Stimulated activated CD8-positive, alpha-beta memory T cell treated with anti-CD3 and anti-CD28 coated beads, Interleukin-12 subunit alpha, Interleukin-12 subunit beta, amount 100 ng/mL, for 1 hour (primary cell): ENCODE results near the gene MILR1.
A peak's percentile ranks its signal among the peaks of the same experiment; 100 is the strongest.
"Not testable (repeated sequence)": the region's sequence is repeated elsewhere in the genome, so short reads cannot be mapped to it uniquely, and the experiment has no call there.

Source experiments
- DNase-seq: peaks from one replicate; pipeline ENCODE4 v3.0.0-alpha.2; 2020; ENCODE audit warnings: low read depth

MILR1 gene

DNA sequence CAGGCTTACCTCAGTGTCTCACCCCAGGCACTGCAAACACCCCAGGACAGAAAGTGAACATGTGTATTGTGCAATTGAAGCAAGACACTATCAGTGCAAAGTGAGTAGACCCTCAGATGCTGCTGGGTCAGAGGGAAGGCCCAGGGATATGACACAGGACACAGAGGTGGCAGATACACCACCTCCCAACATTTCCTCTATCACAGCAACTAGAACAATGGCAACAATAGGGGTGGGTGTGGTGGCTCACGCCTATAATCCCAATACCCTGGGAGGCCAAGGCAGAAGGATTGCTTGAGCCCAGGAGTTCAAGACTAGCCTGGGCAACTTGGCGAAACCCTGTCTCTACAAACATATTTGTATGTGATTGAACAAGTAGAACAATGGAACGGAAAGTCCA, 22.5 kb downstream of the MILR1 start:
- no peak for DNase-seq

- DNase-seq, result no peak
Observed at GRCh38 chr17:64472564-64472963, 23.6 kb downstream of the MILR1 start.

DNA sequence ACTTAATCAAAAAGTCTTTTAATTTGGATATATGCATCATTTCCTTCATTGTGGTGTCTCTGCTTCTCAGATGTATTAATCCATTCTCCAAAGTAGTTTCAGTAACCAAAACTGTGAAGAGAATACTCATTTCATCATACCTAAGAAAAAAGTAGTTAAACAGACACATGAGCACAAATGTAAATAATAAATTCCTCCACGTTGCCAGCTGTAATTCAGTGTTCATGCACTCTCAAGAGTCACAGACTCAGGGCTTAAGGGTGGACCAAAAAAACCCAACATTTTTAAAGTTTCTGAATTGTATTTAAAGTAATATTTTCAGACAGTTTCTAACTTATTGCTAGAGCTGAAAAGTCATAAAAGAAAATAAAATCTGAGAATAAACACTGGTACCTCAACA, 28.9 kb downstream of the MILR1 start:
- DNase-seq, result no peak

DNA sequence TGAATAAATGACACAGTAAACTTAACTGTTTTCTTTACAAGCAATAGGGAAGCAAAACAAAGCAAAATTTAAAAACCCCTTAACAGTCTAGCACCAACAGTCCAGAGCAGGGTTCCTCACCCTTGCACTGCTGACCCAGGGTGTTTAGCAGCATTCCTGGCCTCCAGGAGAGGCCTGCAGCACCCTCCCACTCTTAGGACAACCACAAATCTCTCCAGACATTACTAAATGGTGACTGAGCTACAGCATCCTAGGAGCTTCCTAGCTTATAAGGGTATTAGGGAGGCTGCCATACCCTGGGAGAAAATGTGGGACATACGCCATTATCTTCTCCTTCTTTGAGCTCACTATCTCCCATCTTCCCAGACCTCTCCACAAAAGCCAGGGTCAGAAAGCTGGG, 32.0 kb downstream of the MILR1 start:
- DNase-seq, result no peak

DNA sequence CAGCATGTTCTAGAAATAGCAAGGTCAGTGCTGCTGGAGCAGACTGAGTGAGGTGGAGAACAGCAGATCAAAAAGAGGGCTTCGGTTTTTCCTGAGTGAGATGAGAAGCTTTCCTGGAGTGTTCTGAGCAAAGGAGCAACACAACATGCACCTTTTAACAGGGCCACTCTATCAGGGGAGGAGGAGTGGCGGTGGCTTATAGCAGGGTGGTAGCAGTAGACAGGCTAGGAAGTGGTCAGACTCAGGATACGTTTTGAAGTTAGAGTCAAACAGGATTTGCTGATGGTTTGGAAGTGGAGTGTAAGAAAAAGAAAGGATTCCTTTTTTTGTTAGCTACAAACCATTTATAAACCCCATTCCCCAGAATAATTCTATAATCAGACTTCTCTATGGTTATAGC, 35.5 kb downstream of the MILR1 start:
- no peak for DNase-seq

DNA sequence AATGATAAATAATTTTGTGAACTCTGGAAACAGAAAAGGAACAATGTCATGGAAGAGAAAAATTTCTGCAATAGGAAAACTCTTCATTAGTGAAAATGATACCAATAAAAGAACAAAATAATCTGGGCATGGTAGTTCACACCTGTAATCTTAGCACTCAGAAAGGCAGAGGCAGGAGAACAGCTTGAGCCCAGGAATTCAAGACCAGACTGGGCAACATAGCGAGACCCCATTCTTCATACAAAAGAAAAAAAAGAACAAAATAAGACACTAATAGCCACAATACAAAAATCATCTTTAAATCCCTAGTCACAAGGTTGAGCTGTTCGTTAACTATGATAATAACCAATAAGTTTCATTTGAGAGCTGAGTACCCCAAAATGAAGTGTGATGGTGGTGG, 39.4 kb downstream of the MILR1 start:
- no peak for DNase-seq

DNA sequence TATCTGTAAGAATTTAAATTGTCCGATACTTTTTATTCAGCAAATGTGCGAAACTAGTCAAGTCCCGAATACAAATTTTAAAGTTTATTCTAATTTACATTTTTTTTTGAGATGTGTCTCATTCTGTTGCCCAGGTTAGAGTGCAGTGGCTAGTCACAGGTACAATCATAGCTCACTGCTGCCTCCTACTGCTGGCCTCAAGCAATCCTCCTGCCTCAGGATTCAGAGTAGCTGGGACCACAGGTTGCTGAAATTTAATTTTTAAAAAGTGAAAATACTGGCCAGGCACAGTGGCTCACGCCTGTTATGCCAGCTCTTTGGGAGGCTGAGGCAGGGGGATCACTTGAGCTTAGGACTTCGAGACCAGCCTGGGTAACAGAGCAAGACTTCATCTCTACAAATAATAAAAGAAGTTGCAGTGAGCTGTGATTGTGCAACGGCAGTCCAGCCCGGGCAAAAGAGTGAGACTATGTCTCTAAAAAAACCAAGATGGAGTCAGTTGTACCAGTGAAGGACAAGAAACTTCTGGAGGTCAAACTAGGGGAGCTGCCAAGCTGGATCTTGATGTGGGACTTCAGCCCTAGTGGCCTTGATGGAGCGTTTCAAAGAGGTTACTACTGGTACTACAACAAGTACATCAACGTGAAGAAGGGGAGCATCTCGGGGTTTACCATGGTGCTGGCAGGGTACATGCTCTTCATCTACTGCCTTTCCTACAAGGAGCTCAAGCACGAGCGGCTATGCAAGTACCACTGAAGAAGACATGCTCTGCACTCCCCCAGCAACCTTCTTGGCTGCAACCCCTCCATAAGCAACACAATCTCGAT, 42.3 kb downstream of the MILR1 start:
- DNase-seq, result no peak

DNA sequence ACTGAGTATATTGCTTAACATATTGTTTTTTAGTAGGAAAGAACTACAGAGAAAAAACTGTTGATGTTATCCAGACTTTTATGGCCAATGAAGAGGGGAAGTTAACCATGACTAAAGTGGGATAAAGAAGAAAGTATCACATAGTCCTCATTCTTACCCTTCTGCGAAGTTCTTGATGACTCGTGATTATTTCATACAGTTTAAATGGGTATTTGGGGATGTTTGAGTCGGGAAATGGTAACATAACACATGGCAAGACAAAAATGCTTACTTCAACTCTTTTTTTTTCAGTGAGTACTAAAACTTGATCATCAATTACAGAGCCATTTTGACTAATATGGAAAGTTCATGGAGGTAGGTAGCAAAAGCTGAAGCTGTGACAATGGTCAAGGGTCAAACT, 43.1 kb downstream of the MILR1 start:
- DNase-seq, result no peak

DNA sequence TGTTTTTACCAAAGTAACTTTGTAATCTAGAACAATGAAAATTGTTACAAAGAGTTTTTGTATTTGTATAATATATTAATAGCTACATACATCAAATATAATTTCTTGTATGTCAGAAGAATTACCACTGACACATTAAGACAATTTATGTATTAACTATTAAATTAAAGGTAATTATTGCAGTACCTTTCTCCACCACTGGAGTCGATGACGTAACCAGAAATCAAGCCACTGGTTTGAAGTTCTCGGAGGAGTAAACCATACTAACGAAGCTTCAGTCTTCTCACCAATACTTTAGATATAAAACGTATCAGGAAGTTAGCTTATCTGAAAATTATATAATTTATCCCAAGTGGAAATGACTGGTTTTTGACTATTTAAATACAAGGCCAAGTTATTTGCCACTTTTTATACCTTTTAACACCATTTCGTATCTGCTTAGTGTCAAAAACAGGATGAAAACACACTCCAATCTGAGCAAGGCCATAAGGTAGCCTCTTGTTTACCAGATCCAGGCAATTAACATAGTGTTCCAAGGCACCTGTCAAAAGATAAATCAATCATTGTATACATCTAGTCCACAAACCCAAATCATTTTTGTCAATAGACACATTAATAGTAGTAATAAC, 43.7 kb downstream of the MILR1 start:
- no peak for DNase-seq

- DNase-seq, result no peak
Observed at GRCh38 chr17:64494121-64494520, 45.2 kb downstream of the MILR1 start.

DNA sequence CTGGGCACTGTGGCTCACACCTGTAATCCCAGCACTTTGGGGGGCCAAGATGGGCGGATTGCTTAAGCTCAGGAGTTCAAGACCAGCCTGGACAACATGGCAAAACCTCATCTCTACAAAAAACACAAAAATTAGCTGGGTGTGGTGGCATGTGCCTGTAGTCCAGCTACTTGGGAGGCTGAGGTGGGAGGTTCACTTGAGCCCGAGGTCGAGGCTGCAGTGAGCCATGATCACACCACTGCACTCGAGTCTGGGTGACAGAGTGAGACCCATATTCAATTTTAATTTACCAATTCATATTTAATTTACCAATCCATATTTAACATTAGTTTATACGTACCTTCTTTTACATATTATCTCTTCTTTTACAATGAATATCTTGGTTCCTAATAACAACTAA, 46.4 kb downstream of the MILR1 start:
- DNase-seq, result not testable (repeated sequence)

- DNase-seq, result no peak
Observed at GRCh38 chr17:64496348-64496785, 47.5 kb downstream of the MILR1 start.

GRCh38 chr17:64496786-64497564, 48.1 kb downstream of the MILR1 start, which contains the start of gene POLG2:
TSS of gene POLG2 (minus strand) at chr17:64497054. CDS start at chr17:64496968, 86 bp downstream.
- peak; percentile 95 for DNase-seq

- no peak for DNase-seq
Observed at GRCh38 chr17:64497565-64498035, 48.7 kb downstream of the MILR1 start.

GRCh38 chr17:64498308-64499203, 49.6 kb downstream of the MILR1 start:
- no peak for DNase-seq

GRCh38 chr17:64499805-64500486, 51.0 kb downstream of the MILR1 start:
- no peak for DNase-seq

DNA sequence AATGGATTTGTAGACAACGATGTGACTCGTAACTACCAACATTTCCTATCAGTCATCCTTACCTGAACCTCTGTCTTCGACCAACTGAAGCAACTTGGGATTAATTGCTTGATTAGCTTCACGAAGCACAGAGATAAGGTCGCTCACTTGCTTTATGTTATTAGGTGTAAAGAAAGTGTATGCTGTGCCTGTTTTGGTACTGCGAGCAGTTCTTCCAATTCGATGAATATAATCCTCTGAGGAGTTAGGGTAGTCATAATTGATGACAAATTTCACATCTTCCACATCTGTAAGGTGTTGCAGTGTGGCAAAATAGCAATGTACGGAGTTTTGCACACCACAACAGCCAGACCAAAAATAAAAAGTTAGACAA, 51.6 kb downstream of the MILR1 start:
- DNase-seq, result no peak

DNA sequence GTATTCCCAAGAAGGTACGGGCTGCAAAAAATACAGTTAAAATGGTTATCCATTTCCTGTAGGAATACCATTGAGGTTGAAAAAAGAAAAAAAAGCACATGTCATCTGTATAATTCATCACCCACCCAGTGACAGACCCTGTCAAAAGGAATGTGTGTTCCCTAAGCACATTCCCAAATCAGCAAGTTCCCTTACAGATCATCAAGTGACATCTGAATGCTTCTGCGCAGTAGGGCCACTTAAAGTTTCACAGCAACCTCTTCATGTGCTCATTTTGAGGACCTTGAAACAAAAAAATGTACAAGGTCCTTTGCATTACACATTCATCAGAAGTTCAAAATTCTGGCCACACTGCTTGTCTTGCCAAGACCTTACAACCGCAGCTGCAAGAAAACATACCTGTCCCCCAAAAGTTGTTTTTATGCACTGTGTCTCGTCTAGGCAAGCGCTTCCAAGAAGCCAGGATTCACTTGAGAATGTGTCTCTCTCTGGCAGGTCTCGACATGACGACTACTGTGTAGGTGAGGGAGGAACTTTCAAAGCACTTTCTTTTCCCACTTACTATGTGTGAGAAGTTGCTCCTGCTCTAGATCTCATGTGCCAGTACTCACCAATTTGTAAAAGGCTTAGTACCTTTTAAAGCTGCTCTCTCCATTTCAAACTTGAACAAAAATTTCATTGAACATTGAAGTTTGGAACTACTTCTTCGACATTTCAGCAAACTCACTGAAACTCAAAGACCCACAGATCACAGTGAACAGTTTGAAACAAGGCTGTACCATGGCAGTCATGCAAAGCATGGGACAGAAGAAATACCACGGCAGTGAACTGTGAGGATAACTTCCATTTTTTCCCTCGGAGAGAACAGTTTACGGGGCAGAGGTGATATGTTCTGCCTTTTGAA, 52.2 kb downstream of the MILR1 start:
- DNase-seq, result no peak

- no peak for DNase-seq
Observed at GRCh38 chr17:64502021-64502420, 53.1 kb downstream of the MILR1 start.

DNA sequence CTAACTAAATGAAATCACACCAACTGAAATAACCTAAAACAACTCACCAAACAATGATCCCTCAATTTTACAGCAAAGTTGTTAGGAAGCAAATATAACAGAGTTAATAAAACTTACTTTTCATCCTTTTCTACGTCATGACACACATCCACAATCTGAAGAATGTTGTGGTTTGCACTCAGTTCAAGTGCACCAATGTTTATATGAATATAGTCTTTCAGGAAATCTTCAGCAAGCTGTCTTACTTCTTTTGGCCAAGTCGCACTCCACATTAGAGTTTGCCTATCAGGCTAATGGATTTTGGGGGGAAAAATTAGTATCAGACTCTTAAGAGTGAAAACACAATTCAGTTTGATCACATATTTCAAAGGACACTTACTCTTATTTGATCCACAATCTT, 53.9 kb downstream of the MILR1 start:
- no peak for DNase-seq
